ENCODE results near the gene PNPLA3. TPM values are rescaled to one million over a fixed set of nuclear protein-coding genes. Genes with fewer than 3 reads are reported as not detected.

PNPLA3 gene
- polyA plus RNA-seq, 1 of the 3 experiments (the other 2 are of a cell fraction) = 3.2 TPM

GRCh38 chr22:43889201-43889859 lies 34.3 kb upstream of the PNPLA3 start:
- H3K9me2 ChIP-seq = no peaks in the 10 kb centered on the region
- no peaks in the 10 kb centered on the region for H4K20me1 ChIP-seq (ENCODE audit: insufficient read depth)
- TF ChIP-seq EP300 (IDR thresholded peaks at IDR 0.05; ENCODE audit: borderline replicate concordance in 1 of 2, low read depth in 1 of 2, low read length in 1 of 2) (no peak), TCF12 (IDR thresholded peaks at IDR 0.05) (no peak), SMC3 (IDR thresholded peaks at IDR 0.05; ENCODE audit: low read depth, low read length) (no peak), RAD21 (IDR thresholded peaks at IDR 0.05; ENCODE audit: low read length) (no peak), POLR2AphosphoS5 (IDR thresholded peaks at IDR 0.05; ENCODE audit: low read depth, low read length) (no peak), GATA2 (CRISPR knock-in tag; IDR thresholded peaks at IDR 0.05) (no peak), USF2 (IDR thresholded peaks at IDR 0.05; ENCODE audit: borderline replicate concordance, low read depth, low read length) (no peak), MAX (IDR thresholded peaks at IDR 0.05; ENCODE audit: low read depth) (no peak), TAF1 (IDR thresholded peaks at IDR 0.05; ENCODE audit: borderline replicate concordance, low read depth, low read length) (no peak), REST (IDR thresholded peaks at IDR 0.05; ENCODE audit: low read depth, low read length) (no peak), SIN3A (IDR thresholded peaks at IDR 0.05; ENCODE audit: borderline replicate concordance, low read depth, low read length) (no peak), FOSL2 (IDR thresholded peaks at IDR 0.05; ENCODE audit: borderline replicate concordance, low read depth) (no peak), RFX5 (IDR thresholded peaks at IDR 0.05; ENCODE audit: low read length) (no peak), GABPA (IDR thresholded peaks at IDR 0.05; ENCODE audit: low read depth) (no peak), PBX3 (IDR thresholded peaks at IDR 0.05) (no peak)
- 71% methylated on average over 4 of the region's 16 CpGs for WGBS (ENCODE audit: low lambda C conversion rate)
- H2AFZ ChIP-seq (ENCODE audit: low read depth) = no peak overlapping the region
- H3K4me1 ChIP-seq (ENCODE audit: control insufficient read depth in 1 of 2, insufficient read depth in 2 of 2, low read depth in 1 of 2, low read length in 1 of 2) = no peaks in the 10 kb centered on the region; a peak in 1 of 4 replicates
- no peak overlapping the region for H3K4me3 ChIP-seq (ENCODE audit: low read depth in 2 of 2, low read length in 1 of 2)
- CTCF ChIA-PET = interaction anchor here (0.9 to 1.4 kb wide), 4 partner anchors 11 to 60 kb away, joined by 3 to 5 read pairs (median 4); no protein-coding TSS in a partner anchor
- H3K9me3 ChIP-seq = no peaks in the 10 kb centered on the region
- no peaks in the 10 kb centered on the region for H3K79me2 ChIP-seq (ENCODE audit: insufficient read depth)
- peak; percentile 3 for DNase-seq
- POLR2A ChIA-PET = no interaction called here
- H3K27me3 ChIP-seq (ENCODE audit: insufficient read depth) = no peaks in the 10 kb centered on the region; the same call in 1 of the 2 replicates
- no peak overlapping the region for H3K4me2 ChIP-seq
- no peaks in the 10 kb centered on the region for H3K36me3 ChIP-seq (replicated peaks in 1 of 2; ENCODE audit: control insufficient read depth in 1 of 2, insufficient read depth in 2 of 2, low read length in 1 of 2)
- no peaks in the 10 kb centered on the region for H3F3A ChIP-seq (replicated peaks; ENCODE audit: insufficient read depth)
- H3K9ac ChIP-seq = no peak overlapping the region
- no peak overlapping the region for H3K27ac ChIP-seq (ENCODE audit: low read depth in 2 of 2, low read length in 1 of 2)

Data from SK-N-SH (cell line).